ENCODE measurements around the gene SLC39A12.

The SLC39A12 gene

GRCh38 chr10:18066947-18067346 is 115.2 kb downstream of the SLC39A12 start:
- no peak for DNase-seq

- no peak for DNase-seq
Observed at GRCh38 chr10:18068401-18068800, 116.7 kb downstream of the SLC39A12 start.

- no peak for DNase-seq
Observed at GRCh38 chr10:18071591-18071990, 119.9 kb downstream of the SLC39A12 start.

- no peak for DNase-seq
Observed at GRCh38 chr10:18073314-18073713, 121.6 kb downstream of the SLC39A12 start.

GRCh38 chr10:18075881-18076280 is 124.2 kb downstream of the SLC39A12 start:
- DNase-seq = no peak

- DNase-seq = no peak
Observed at GRCh38 chr10:18079665-18080295, 128.1 kb downstream of the SLC39A12 start.

GRCh38 chr10:18082381-18082780 is 130.7 kb downstream of the SLC39A12 start:
- DNase-seq = no peak

GRCh38 chr10:18085855-18086254 is 134.1 kb downstream of the SLC39A12 start:
- DNase-seq = no peak

GRCh38 chr10:18086746-18087145 is 135.0 kb downstream of the SLC39A12 start:
- DNase-seq = no peak

GRCh38 chr10:18087355-18087754 is 135.6 kb downstream of the SLC39A12 start:
- DNase-seq = no peak

All from NCI-H187 treated with DMSO at 0.1 percent for 48 hours (cell line).